Sigmoid colon (tissue), 4 donors: ENCODE measurements around the gene RGS7BP.

ENCODE experiments used
- POLR2A ChIP-seq, 2 donors: fragments of 450-650 bp; IDR thresholded peaks; one replicate each; pipeline ENCODE4 v1.6.1; 2016; ENCODE audit warnings: antibody characterized with exemption in 2 of 2, mild to moderate bottlenecking in 2 of 2, moderate library complexity in 2 of 2
- POLR2AphosphoS5 ChIP-seq, 4 donors: sonication (generic); formaldehyde crosslinking; IDR thresholded peaks; one replicate each; pipeline ENCODE4 v1.6.1; 2017; ENCODE audit warnings: antibody characterized with exemption in 4 of 4
- TF ChIP-seq, protein P1 (sequence below), 4 experiments: fragments of 450-650 bp in 3 of 4; fragments of 200-600 bp in 1 of 4; IDR thresholded peaks; one replicate each; pipeline ENCODE4 v1.5.1; 2016 to 2019; ENCODE audit warnings: antibody characterized with exemption in 4 of 4, mild to moderate bottlenecking in 3 of 4, moderate library complexity in 2 of 4

DNA sequence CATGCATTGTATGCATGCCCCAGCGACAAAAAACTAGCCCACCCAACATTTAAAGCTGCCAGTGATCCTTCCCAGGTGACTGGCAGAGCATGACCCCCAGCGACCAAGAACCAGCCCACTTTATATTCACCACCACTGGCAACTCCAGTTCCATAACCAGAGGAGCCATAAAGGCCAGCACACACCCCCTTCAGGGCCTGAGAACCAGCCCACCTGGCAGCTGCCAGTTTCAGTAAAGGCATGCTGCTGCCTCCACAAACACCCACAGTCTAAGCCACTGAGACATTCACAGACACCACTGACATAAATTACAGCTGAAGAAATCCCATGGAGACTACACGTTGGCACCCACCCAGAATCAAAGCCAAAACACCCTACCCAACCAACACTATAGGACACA lies 46.9 kb upstream of the RGS7BP start:
- TF ChIP-seq, protein P1, sequence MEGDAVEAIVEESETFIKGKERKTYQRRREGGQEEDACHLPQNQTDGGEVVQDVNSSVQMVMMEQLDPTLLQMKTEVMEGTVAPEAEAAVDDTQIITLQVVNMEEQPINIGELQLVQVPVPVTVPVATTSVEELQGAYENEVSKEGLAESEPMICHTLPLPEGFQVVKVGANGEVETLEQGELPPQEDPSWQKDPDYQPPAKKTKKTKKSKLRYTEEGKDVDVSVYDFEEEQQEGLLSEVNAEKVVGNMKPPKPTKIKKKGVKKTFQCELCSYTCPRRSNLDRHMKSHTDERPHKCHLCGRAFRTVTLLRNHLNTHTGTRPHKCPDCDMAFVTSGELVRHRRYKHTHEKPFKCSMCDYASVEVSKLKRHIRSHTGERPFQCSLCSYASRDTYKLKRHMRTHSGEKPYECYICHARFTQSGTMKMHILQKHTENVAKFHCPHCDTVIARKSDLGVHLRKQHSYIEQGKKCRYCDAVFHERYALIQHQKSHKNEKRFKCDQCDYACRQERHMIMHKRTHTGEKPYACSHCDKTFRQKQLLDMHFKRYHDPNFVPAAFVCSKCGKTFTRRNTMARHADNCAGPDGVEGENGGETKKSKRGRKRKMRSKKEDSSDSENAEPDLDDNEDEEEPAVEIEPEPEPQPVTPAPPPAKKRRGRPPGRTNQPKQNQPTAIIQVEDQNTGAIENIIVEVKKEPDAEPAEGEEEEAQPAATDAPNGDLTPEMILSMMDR (IDR thresholded peaks at IDR 0.05) = no peak
- TF ChIP-seq POLR2A (IDR thresholded peaks at IDR 0.05) (no peak), POLR2AphosphoS5 (IDR thresholded peaks at IDR 0.05) (no peak)
